IMR-90 (cell line): ENCODE data around the gene ERICH2. TPM values are rescaled to one million over a fixed set of nuclear protein-coding genes. Genes with fewer than 3 reads are reported as not detected.
A peak's percentile ranks its signal among the peaks of the same experiment; 100 is the strongest.

Experiments
- ATAC-seq: fragments of 200-7000 bp; cut with Tn5 transposase; 2 replicates; pipeline ENCODE4 v1.9.1; 2020; ENCODE audit warnings: low read depth, mild to moderate bottlenecking, moderate library complexity
- BruUV-seq: library from RNA; stranded (reverse); fragments of 400-500 nt; replicated peaks from 2 replicates; lab custom pipeline; 2021; lab: Mats Ljungman, UMichigan
- CTCF ChIA-PET: fragments of 300-600 bp; formaldehyde crosslinking; extraction: SDS; loops from one replicate; lab custom pipeline; 2021; ENCODE audit warnings: antibody characterized with exemption; lab: Yijun Ruan, JAX
- POLR2A ChIA-PET: fragments of 300-600 bp; sonication (Branson Sonifier 250); formaldehyde crosslinking; loops from one replicate; lab custom pipeline; 2022; ENCODE audit warnings: antibody characterized with exemption; ENCODE audit not compliant: unreplicated experiment; lab: Charles Lee
- DNase-seq: peaks from one replicate; pipeline ENCODE4 v3.0.0; 2013
- H2AFZ ChIP-seq: replicated peaks from 2 replicates; pipeline ENCODE3; 2013; ENCODE audit warnings: low read length, mild to moderate bottlenecking; ENCODE audit not compliant: poor library complexity
- H2AK5ac ChIP-seq: 2 replicates; pipeline ENCODE4 v1.6.1; 2013; ENCODE audit warnings: low read depth, low read length, inconsistent platforms
- H2AK9ac ChIP-seq: replicated peaks from 2 replicates; pipeline ENCODE3; 2013; ENCODE audit warnings: mild to moderate bottlenecking, low read depth, low read length, moderate library complexity; ENCODE audit not compliant: poor library complexity
- H2BK120ac ChIP-seq: 2 replicates; pipeline ENCODE4 v1.6.1; 2013; ENCODE audit warnings: low read depth, low read length, inconsistent platforms
- H2BK15ac ChIP-seq: 3 replicates; pipeline ENCODE4 v1.6.1; 2013; ENCODE audit warnings: low read depth, low read length, inconsistent platforms
- H2BK20ac ChIP-seq: 2 replicates; pipeline ENCODE4 v1.6.1; 2013; ENCODE audit warnings: low read depth, mild to moderate bottlenecking, inconsistent platforms, low read length, moderate library complexity
- H2BK5ac ChIP-seq: 2 replicates; pipeline ENCODE4 v1.6.1; 2013; ENCODE audit warnings: mild to moderate bottlenecking, low read depth, low read length, inconsistent platforms; ENCODE audit not compliant: poor library complexity, severe bottlenecking
- H3K14ac ChIP-seq: replicated peaks from 2 replicates; pipeline ENCODE4 v1.6.1; 2013; ENCODE audit warnings: low read depth, low read length, inconsistent platforms
- H3K18ac ChIP-seq: 2 replicates; pipeline ENCODE4 v1.6.1; 2013; ENCODE audit warnings: low read depth, low read length, control low read depth
- H3K23ac ChIP-seq: 2 replicates; pipeline ENCODE4 v1.6.1; 2013; ENCODE audit warnings: low read depth, low read length, inconsistent platforms
- H3K27ac ChIP-seq: 2 replicates; pipeline ENCODE4 v1.5.1; 2013; ENCODE audit warnings: mild to moderate bottlenecking, control low read depth, low read length; ENCODE audit not compliant: insufficient read depth
- H3K27me3 ChIP-seq: 2 replicates; pipeline ENCODE4 v1.6.1; 2013; ENCODE audit warnings: low read length; ENCODE audit not compliant: control insufficient read depth, insufficient read depth
- H3K36me3 ChIP-seq: 2 replicates; pipeline ENCODE4 v1.6.1; 2013; ENCODE audit warnings: low read length, mixed read lengths; ENCODE audit not compliant: control insufficient read depth, insufficient read depth
- H3K4ac ChIP-seq: 2 replicates; pipeline ENCODE4 v1.6.1; 2013; ENCODE audit warnings: low read depth, low read length, inconsistent platforms
- H3K4me1 ChIP-seq: 2 replicates; pipeline ENCODE4 v1.6.1; 2013; ENCODE audit warnings: low read length, mixed read lengths; ENCODE audit not compliant: control insufficient read depth, insufficient read depth
- H3K4me2 ChIP-seq: 2 replicates; pipeline ENCODE4 v1.6.1; 2013; ENCODE audit warnings: low read depth, mild to moderate bottlenecking, control low read depth, low read length, moderate library complexity
- H3K4me3 ChIP-seq: 2 replicates; pipeline ENCODE4 v1.5.1; 2013; ENCODE audit warnings: low read depth, mild to moderate bottlenecking, control low read depth, low read length, moderate library complexity; ENCODE audit not compliant: insufficient read depth
- H3K56ac ChIP-seq: 2 replicates; pipeline ENCODE4 v1.6.1; 2013; ENCODE audit warnings: low read length, inconsistent platforms; ENCODE audit not compliant: insufficient read depth; ENCODE audit errors: extremely low read depth
- H3K79me1 ChIP-seq, 2 experiments: 2 replicates each; pipeline ENCODE4 v1.6.1; 2013; ENCODE audit warnings: low read length in 2 of 2, inconsistent platforms in 1 of 2, low read depth in 1 of 2
- H3K9ac ChIP-seq: 2 replicates; pipeline ENCODE4 v1.6.1; 2013; ENCODE audit warnings: low read depth, low read length, control low read depth
- H3K9me1 ChIP-seq: 2 replicates; pipeline ENCODE4 v1.6.1; 2013; ENCODE audit warnings: low read length, inconsistent platforms; ENCODE audit not compliant: insufficient read depth
- H3K9me3 ChIP-seq: 2 replicates; pipeline ENCODE4 v1.6.1; 2013; ENCODE audit warnings: low read length; ENCODE audit not compliant: control insufficient read depth, insufficient read depth
- H4K20me1 ChIP-seq: 2 replicates; pipeline ENCODE4 v1.6.1; 2013; ENCODE audit warnings: low read length, inconsistent platforms; ENCODE audit not compliant: insufficient read depth
- H4K5ac ChIP-seq: 2 replicates; pipeline ENCODE4 v1.6.1; 2013; ENCODE audit warnings: mild to moderate bottlenecking, low read depth, low read length, control low read depth
- H4K8ac ChIP-seq, 2 experiments: 2 replicates each; pipeline ENCODE4 v1.6.1; 2013; ENCODE audit warnings: low read depth in 2 of 2, low read length in 2 of 2, control low read depth in 1 of 2, inconsistent platforms in 1 of 2
- H4K91ac ChIP-seq: 2 replicates; pipeline ENCODE4 v1.6.1; 2013; ENCODE audit warnings: low read depth, low read length, inconsistent platforms; ENCODE audit not compliant: insufficient read depth
- MAZ ChIP-seq: IDR thresholded peaks from 2 replicates; pipeline ENCODE4 v1.6.1; 2012; ENCODE audit warnings: low read depth, mild to moderate bottlenecking, low read length, improper control_type of control experiment, moderate library complexity, borderline replicate concordance
- RAD21 ChIP-seq: IDR thresholded peaks from 2 replicates; pipeline ENCODE4 v1.6.1; 2012; ENCODE audit warnings: low read length, improper control_type of control experiment
- whole genome bisulfite sequencing, 2 experiments: methylation state at CpG; one replicate each; pipeline versions ENCODE4 v1.1.5 to v1.1.7; 2013; ENCODE audit warnings: missing lambda C conversion rate in 2 of 2; ENCODE audit not compliant: insufficient read length in 1 of 2; ENCODE audit errors: extremely low coverage in 2 of 2; 5-methylcytosine and 5-hydroxymethylcytosine counted together
- dilution Hi-C: fragments of 300-500 bp; cut with HindIII; formaldehyde crosslinking; loops from one replicate; pipeline ENCODE4 v1.14.3; 2018; ENCODE audit warnings: low sequenced_read_pairs; ENCODE audit not compliant: unreplicated experiment
- in situ Hi-C: fragments of 300-500 bp; cut with MboI; formaldehyde crosslinking; loops from 3 replicates; pipeline ENCODE4 v1.14.3; 2019; ENCODE audit warnings: low sequenced_read_pairs, inconsistent platforms, mixed read lengths
- intact Hi-C: fragments of 100-400 bp; cut with micrococcal nuclease; formaldehyde crosslinking; loops from 2 replicates; pipeline ENCODE4 v1.10.0; 2022
- polyA plus RNA-seq, 3 experiments: library from polyadenylated mRNA; depleted of rRNA; stranded (reverse); fragments of >200 nt; gene quantifications; 2 replicates each; pipeline ENCODE4 v1.2.3, GENCODE V29; 2012; ENCODE audit warnings: low replicate concordance in 1 of 3
- total RNA-seq: library from RNA; depleted of rRNA; stranded (reverse); fragments of >200 nt; gene quantifications from 2 replicates; pipeline ENCODE4 v1.2.3, GENCODE V29; 2012

ERICH2 gene
- total and polyA plus RNA-seq, 2 of the 4 experiments (the other 2 are of a cell fraction), result not detected

DNA sequence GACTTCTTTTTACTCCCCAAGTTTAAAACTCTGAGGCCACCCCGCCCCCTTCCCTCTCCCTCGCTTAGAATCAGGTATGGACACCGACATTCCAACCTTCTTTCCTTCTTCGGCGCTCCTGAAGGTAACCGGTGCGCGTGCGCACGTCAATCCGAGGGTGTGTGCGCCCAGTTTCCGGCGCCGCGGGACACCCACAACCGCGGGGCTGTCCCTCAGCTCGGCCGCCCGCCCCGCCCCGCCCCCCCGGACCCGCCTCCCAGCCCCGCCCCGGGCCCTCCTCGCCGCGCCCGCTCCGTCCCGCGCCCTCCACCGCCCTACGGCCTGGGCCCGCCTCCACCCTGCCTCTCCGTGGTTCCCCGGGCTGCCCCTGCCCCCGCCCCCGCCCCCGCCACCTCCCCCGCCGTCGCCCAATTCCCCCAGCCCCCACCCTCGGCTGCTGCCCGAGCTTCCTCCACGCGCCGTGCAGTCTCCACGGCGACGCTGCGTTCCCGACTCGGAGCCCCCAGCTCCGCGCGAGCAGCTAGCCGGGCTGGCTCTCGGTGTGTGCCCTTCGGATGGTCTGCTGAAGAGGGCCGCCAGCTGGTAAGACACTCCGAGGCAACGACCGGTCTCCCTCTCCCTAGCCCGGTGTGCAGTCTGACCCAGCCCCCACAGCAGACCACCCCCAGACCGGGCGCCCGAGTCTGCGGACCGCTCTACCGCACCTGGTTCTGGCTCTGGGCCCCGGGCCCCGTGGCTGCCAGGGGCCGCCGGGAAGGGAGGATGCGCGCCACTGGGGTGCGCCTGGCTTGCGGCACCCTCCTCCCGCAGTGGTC is 635 bp downstream of the ERICH2 start:
- no peak overlapping the region for H3K27ac ChIP-seq
- ChIA-PET POLR2A (interaction anchor here (0.6 kb wide), 1 partner anchor 1310 kb away, joined by 4 read pairs; no protein-coding TSS in a partner anchor), CTCF (interaction anchor here (0.7 kb wide), 1 partner anchor 31 kb away, joined by 3 read pairs; no protein-coding TSS in a partner anchor)
- H4K5ac ChIP-seq, result peak overlapping the region; percentile 16; the same call in 1 of the 2 replicates
- H2BK5ac ChIP-seq, result no peak overlapping the region
- H3K9ac ChIP-seq, result peak overlapping the region; percentile 59
- H2BK15ac ChIP-seq, result no peak overlapping the region
- H2AK9ac ChIP-seq, result peak overlapping the region; percentile 37
- peak overlapping the region; percentile 96 for H3K4me2 ChIP-seq
- H3K4ac ChIP-seq, result no peak overlapping the region
- no peaks in the 10 kb centered on the region for H3K9me3 ChIP-seq
- in situ Hi-C loops (no loop called here), intact Hi-C loops (no loop called here), dilution Hi-C loops (no loop called here)
- H3K14ac ChIP-seq, result no peak overlapping the region
- H3K9me1 ChIP-seq, result no peaks in the 10 kb centered on the region
- no peak overlapping the region for H2BK120ac ChIP-seq
- H3K56ac ChIP-seq, result no peak overlapping the region; the same call in 1 of the 2 replicates
- no peak overlapping the region for H3K23ac ChIP-seq
- no peak overlapping the region for H2AK5ac ChIP-seq
- TF ChIP-seq MAZ (peak; percentile 19; the same call in 1 of the 2 replicates), RAD21 (no peak)
- BruUV-seq, result no TSS peak
- no peak overlapping the region for H2BK20ac ChIP-seq
- H3K79me1 ChIP-seq, result no peaks in the 10 kb centered on the region
- H3K4me3 ChIP-seq, result peak overlapping the region; percentile 88
- peak; percentile 96 for ATAC-seq
- no peak overlapping the region for H4K91ac ChIP-seq
- peak; percentile 28 for DNase-seq
- H4K8ac ChIP-seq, result peak overlapping the region; percentile 44 to 49; a peak in 1 of 4 replicates
- no peaks in the 10 kb centered on the region for H3K36me3 ChIP-seq
- no CpG with 5 or more reads among the region's 82 CpGs for WGBS, 2 experiments
- no peaks in the 10 kb centered on the region for H3K4me1 ChIP-seq
- no peak overlapping the region for H3K18ac ChIP-seq
- H3K27me3 ChIP-seq, result peaks cover 15% of the 10 kb centered on the region
- H4K20me1 ChIP-seq, result no peaks in the 10 kb centered on the region
- H2AFZ ChIP-seq, result peak overlapping the region; percentile 93
